GM12878 (cell line): ENCODE measurements around the gene PXMP2. TPM values are rescaled to one million over a fixed set of nuclear protein-coding genes. Genes with fewer than 3 reads are reported as not detected.
A peak's percentile ranks its signal among the peaks of the same experiment; 100 is the strongest.

ENCODE experiments used
- ATAC-seq: fragments of 200-7000 bp; cut with Tn5 transposase; 3 replicates; pipeline ENCODE4 v1.9.1; 2020; ENCODE audit warnings: mild to moderate bottlenecking, moderate library complexity
- BruUV-seq: library from RNA; stranded (reverse); fragments of 400-500 nt; replicated peaks from 2 replicates; lab custom pipeline; 2021; lab: Mats Ljungman, UMichigan
- CTCF ChIA-PET: fragments of 300-600 bp; sonication (Branson Sonifier 250); formaldehyde crosslinking; extraction: SDS; loops from one replicate; lab custom pipeline; 2021; ENCODE audit warnings: inconsistent platforms; lab: Yijun Ruan, JAX
- POLR2A ChIA-PET: fragments of 350-600 bp; formaldehyde crosslinking; extraction: SDS; loops from one replicate; lab custom pipeline; 2021; ENCODE audit warnings: inconsistent platforms; lab: Charles Lee
- RAD21 ChIA-PET: fragments of 300-600 bp; sonication (Branson Sonifier 250); formaldehyde crosslinking; loops from one replicate; lab custom pipeline; 2023; ENCODE audit warnings: antibody characterized with exemption; ENCODE audit not compliant: unreplicated experiment; lab: Charles Lee
- SMC1A ChIA-PET: fragments of 300-600 bp; sonication (Branson Sonifier 250); formaldehyde crosslinking; loops from one replicate; lab custom pipeline; 2023; ENCODE audit not compliant: unreplicated experiment, uncharacterized antibody; lab: Charles Lee
- DNase-seq: peaks from one replicate; pipeline ENCODE4 v3.0.0-alpha.2; 2011; ENCODE audit warnings: low read depth, low spot score
- FAIRE-seq: peaks from 3 replicates; lab custom pipeline; 2011; peaks lifted over from hg19 to GRCh38; lab: Jason Lieb, UNC
- H2AFZ ChIP-seq: 2 replicates; pipeline ENCODE4 v1.6.0; 2011; ENCODE audit warnings: low read depth, low read length, control low read depth; ENCODE audit not compliant: control insufficient read depth
- H3K27ac ChIP-seq: 2 replicates; pipeline ENCODE4 v1.5.1; 2011; ENCODE audit warnings: control low read depth; ENCODE audit not compliant: control insufficient read depth, insufficient read depth
- H3K27me3 ChIP-seq, 2 experiments: replicated peaks in 1 of 2; 2 replicates each; pipeline versions ENCODE4 v1.6.0 to v1.6.1; 2011; ENCODE audit warnings: low read length in 1 of 2; ENCODE audit not compliant: control insufficient read depth in 2 of 2, insufficient read depth in 2 of 2
- H3K36me3 ChIP-seq, 2 experiments: 2 replicates each; pipeline ENCODE4 v1.5.1; 2011; ENCODE audit warnings: low read length in 1 of 2; ENCODE audit not compliant: control insufficient read depth in 2 of 2, insufficient read depth in 2 of 2
- H3K4me1 ChIP-seq: 2 replicates; pipeline ENCODE4 v1.6.1; 2011; ENCODE audit warnings: mild to moderate bottlenecking, low read length, moderate library complexity, mixed read lengths; ENCODE audit not compliant: control insufficient read depth, insufficient read depth
- H3K4me2 ChIP-seq: 2 replicates; pipeline ENCODE4 v1.6.0; 2011; ENCODE audit warnings: control low read depth; ENCODE audit not compliant: control insufficient read depth, insufficient read depth
- H3K4me3 ChIP-seq: fragments of 200-600 bp; sonication (generic); 2 replicates; pipeline ENCODE4 v1.5.1; 2016
- H3K79me2 ChIP-seq: 2 replicates; pipeline ENCODE4 v1.6.0; 2011; ENCODE audit warnings: low read length; ENCODE audit not compliant: control insufficient read depth, insufficient read depth
- H3K9ac ChIP-seq: 2 replicates; pipeline ENCODE4 v1.8.0; 2011; ENCODE audit warnings: low read length, control low read depth, mixed read lengths; ENCODE audit not compliant: control insufficient read depth, insufficient read depth
- H3K9me3 ChIP-seq: replicated peaks from 3 replicates; pipeline ENCODE4 v1.5.1; 2011; ENCODE audit warnings: mild to moderate bottlenecking, low read length; ENCODE audit not compliant: control insufficient read depth, insufficient read depth
- H4K20me1 ChIP-seq: 2 replicates; pipeline ENCODE4 v1.6.0; 2011; ENCODE audit not compliant: control insufficient read depth, insufficient read depth
- ASH2L ChIP-seq: fragments of 300-600, 200-600 bp; sonication (generic); IDR thresholded peaks from 2 replicates; pipeline ENCODE4 v1.6.1; 2017; ENCODE audit warnings: low read depth, mild to moderate bottlenecking, borderline replicate concordance
- CEBPB ChIP-seq, 2 experiments: fragments of 150-350 bp in 1 of 2; IDR thresholded peaks; 2 replicates each; pipeline ENCODE4 v1.6.1; 2012 to 2014; ENCODE audit warnings: low read depth in 2 of 2, low read length in 2 of 2, borderline replicate concordance in 1 of 2, inconsistent platforms in 1 of 2
- CREB1 ChIP-seq: IDR thresholded peaks from 2 replicates; pipeline ENCODE4 v1.6.1; 2012; ENCODE audit warnings: low read depth, mild to moderate bottlenecking, inconsistent platforms
- NR2F1 ChIP-seq: fragments of 450-650 bp; conservative IDR thresholded peaks from 2 replicates; pipeline ENCODE4 v1.6.1; 2017; ENCODE audit warnings: mild to moderate bottlenecking
- POLR2A ChIP-seq: IDR thresholded peaks from 2 replicates; pipeline ENCODE4 v1.6.1; 2011; ENCODE audit warnings: low read depth, mild to moderate bottlenecking, low read length
- SMAD5 ChIP-seq: IDR thresholded peaks from 2 replicates; pipeline ENCODE4 v1.6.1; 2016; ENCODE audit warnings: antibody characterized with exemption, low read depth
- STAT3 ChIP-seq: IDR thresholded peaks from 2 replicates; pipeline ENCODE4 v1.6.1; 2011; ENCODE audit warnings: low read depth, low read length, improper control_type of control experiment
- whole genome bisulfite sequencing: methylation state at CpG from one replicate; pipeline ENCODE4 v1.1.6; 2016; ENCODE audit warnings: low lambda C conversion rate; ENCODE audit not compliant: insufficient replicate concordance, insufficient coverage; ENCODE audit errors: missing lambda C conversion rate; 5-methylcytosine and 5-hydroxymethylcytosine counted together
- in situ Hi-C: fragments of 300-500 bp; cut with MboI; formaldehyde crosslinking; loops from 9 replicates; pipeline ENCODE4 v1.14.3; 2018; ENCODE audit warnings: mixed read lengths
- intact Hi-C: fragments of 100-400 bp; cut with micrococcal nuclease; formaldehyde crosslinking; loops from one replicate; pipeline ENCODE4 v1.14.2; 2022; ENCODE audit not compliant: unreplicated experiment
- polyA plus RNA-seq, 11 experiments: library from polyadenylated mRNA; depleted of rRNA in 4 of 11; unstranded in 6 of 11; stranded (reverse) in 5 of 11; fragments of >200 nt; fragmentation: Nextera tagmentation in 4 of 11; fragmentation: Illumina TruSeq in 1 of 11; extraction: Ambion mirVana in 4 of 11; extraction: Trizol in 1 of 11; gene quantifications; 1 replicate in 1 of 11; 2 replicates in 10 of 11; pipeline versions ENCODE4 v1.2.1 to v1.2.3, GENCODE V29; 2011 to 2016; ENCODE audit warnings: inconsistent platforms in 2 of 11, missing spikeins in 2 of 11, low read depth in 1 of 11
- total RNA-seq, 4 experiments: library from RNA; depleted of rRNA in 3 of 4; stranded (reverse); fragments of >200 nt in 3 of 4; fragmentation: Illumina TruSeq in 1 of 4; extraction: Trizol in 1 of 4; gene quantifications; 2 replicates each; pipeline versions ENCODE4 v1.2.1 to v1.2.3, GENCODE V29; 2013 to 2021

Gene PXMP2
- total and polyA plus RNA-seq, 10 of the 15 experiments (the other 5 are each of a cell fraction or from before 2014, with no cell fraction given) = 4.0 to 97.8 (median 42.0) TPM

GRCh38 chr12:132669166-132669879 lies 18.1 kb upstream of the PXMP2 start:
- Histone ChIP-seq H3K4me3 (no peak overlapping the region), H3K4me2 (no peak overlapping the region), H3K27me3 (no peaks in the 10 kb centered on the region)
- ATAC-seq = no peak
- TF ChIP-seq CREB1 (no peak), ASH2L (no peak), CEBPB (IDR thresholded peaks at IDR 0.05; ENCODE audit: borderline replicate concordance in 1 of 2, low read depth in 2 of 2, low read length in 2 of 2) (no peak), NR2F1 (no peak), SMAD5 (no peak)
- TF ChIP-seq, all 136 proteins: peak for 0
- intact Hi-C loops (no loop called here), in situ Hi-C loops (no loop called here)
- WGBS = 94% methylated on average over 17 of the region's 17 CpGs
- Histone ChIP-seq H2AFZ (no peak overlapping the region), H3K27ac (no peak overlapping the region), H3K9ac (no peak overlapping the region), H3K9me3 (no peaks in the 10 kb centered on the region), H3K4me1 (no peaks in the 10 kb centered on the region), H3K36me3 (peaks cover 23 to 45% of the 10 kb centered on the region in 2 experiments), H4K20me1 (no peaks in the 10 kb centered on the region), H3K79me2 (no peaks in the 10 kb centered on the region)
- ChIA-PET CTCF (no interaction called here), SMC1A (no interaction called here), POLR2A (no interaction called here), RAD21 (no interaction called here)
- FAIRE-seq (no peak), DNase-seq (no peak)
- no TSS peak for BruUV-seq

GRCh38 chr12:132672116-132672515 lies 15.3 kb upstream of the PXMP2 start:
- TF ChIP-seq STAT3 (no peak), POLR2A (peak; percentile 31; the same call in 1 of the 2 replicates)
- intact Hi-C loops (no loop called here), in situ Hi-C loops (no loop called here)
- DNase-seq (no peak), ATAC-seq (peak; percentile 18; the same call in 1 of the 3 replicates), FAIRE-seq (no peak)
- H3K9ac ChIP-seq = no peak overlapping the region
- H3K36me3 ChIP-seq = peaks cover 28 to 58% of the 10 kb centered on the region in 2 experiments
- CTCF ChIA-PET = no interaction called here
- POLR2A ChIA-PET = no interaction called here
- H3K9me3 ChIP-seq = no peaks in the 10 kb centered on the region
- no peaks in the 10 kb centered on the region for H3K4me1 ChIP-seq
- no peaks in the 10 kb centered on the region for H3K27me3 ChIP-seq
- no peak overlapping the region for H3K4me2 ChIP-seq
- H3K4me3 ChIP-seq = no peak overlapping the region
- no peak overlapping the region for H3K27ac ChIP-seq
- H3K79me2 ChIP-seq = no peaks in the 10 kb centered on the region
- RAD21 ChIA-PET = no interaction called here
- BruUV-seq = no TSS peak
- H2AFZ ChIP-seq = no peak overlapping the region
- SMC1A ChIA-PET = no interaction called here
- no peaks in the 10 kb centered on the region for H4K20me1 ChIP-seq
- WGBS = 90% methylated on average over 16 of the region's 16 CpGs
